IPS DF 6.9 (cell line): Measurements from ENCODE around the gene ZNF346.

ENCODE experiments used
- DNase-seq: peaks from one replicate; pipeline ENCODE4 v3.0.0-alpha.2; 2013; ENCODE audit warnings: low read depth, low spot score
- H3K27ac ChIP-seq: one replicate; pipeline ENCODE4 v1.5.1; 2013; ENCODE audit warnings: low read length, control low read depth
- H3K27me3 ChIP-seq: 2 replicates; pipeline ENCODE4 v1.6.1; 2013; ENCODE audit warnings: mild to moderate bottlenecking, low read length; ENCODE audit not compliant: control insufficient read depth, insufficient read depth
- H3K36me3 ChIP-seq: 2 replicates; pipeline ENCODE4 v1.6.1; 2013; ENCODE audit warnings: low read length; ENCODE audit not compliant: control insufficient read depth, insufficient read depth
- H3K4me1 ChIP-seq: 2 replicates; pipeline ENCODE4 v1.6.1; 2013; ENCODE audit warnings: low read length; ENCODE audit not compliant: control insufficient read depth, insufficient read depth
- H3K4me3 ChIP-seq: 2 replicates; pipeline ENCODE4 v1.5.1; 2013; ENCODE audit warnings: mild to moderate bottlenecking, low read length
- H3K9me3 ChIP-seq: 2 replicates; pipeline ENCODE4 v1.6.1; 2013; ENCODE audit warnings: low read length, inconsistent platforms; ENCODE audit not compliant: control insufficient read depth, insufficient read depth
- WGBS: extraction: QIAGEN DNeasy Blood & Tissue Kit; methylation state at CpG from one replicate; pipeline ENCODE4 v1.1.7; 2013; ENCODE audit warnings: mixed read lengths, missing lambda C conversion rate; ENCODE audit not compliant: insufficient read length, insufficient coverage; 5-methylcytosine and 5-hydroxymethylcytosine counted together

The ZNF346 gene

GRCh38 chr5:177064500-177065277 is 42.2 kb downstream of the ZNF346 start:
- H3K9me3 ChIP-seq = no peaks in the 10 kb centered on the region
- H3K4me1 ChIP-seq = no peaks in the 10 kb centered on the region
- DNase-seq = no peak
- no peak overlapping the region for H3K27ac ChIP-seq
- H3K27me3 ChIP-seq = no peaks in the 10 kb centered on the region
- no peak overlapping the region for H3K4me3 ChIP-seq
- no CpG with 5 or more reads among the region's 12 CpGs for WGBS
- H3K36me3 ChIP-seq = no peaks in the 10 kb centered on the region

GRCh38 chr5:177065491-177065890 is 43.0 kb downstream of the ZNF346 start:
- H3K27ac ChIP-seq = no peak overlapping the region
- no peak for DNase-seq
- no peaks in the 10 kb centered on the region for H3K9me3 ChIP-seq
- H3K4me1 ChIP-seq = no peaks in the 10 kb centered on the region
- no peaks in the 10 kb centered on the region for H3K36me3 ChIP-seq
- H3K27me3 ChIP-seq = no peaks in the 10 kb centered on the region
- no peak overlapping the region for H3K4me3 ChIP-seq
- no CpG with 5 or more reads among the region's 6 CpGs for WGBS

GRCh38 chr5:177066224-177066623 is 43.7 kb downstream of the ZNF346 start:
- Histone ChIP-seq H3K36me3 (no peaks in the 10 kb centered on the region), H3K9me3 (no peaks in the 10 kb centered on the region), H3K4me1 (no peaks in the 10 kb centered on the region), H3K27ac (no peak overlapping the region), H3K27me3 (no peaks in the 10 kb centered on the region), H3K4me3 (no peak overlapping the region)
- no CpG with 5 or more reads among the region's 2 CpGs for WGBS
- no peak for DNase-seq

GRCh38 chr5:177067503-177067902 is 45.0 kb downstream of the ZNF346 start:
- no CpG with 5 or more reads among the region's 5 CpGs for whole genome bisulfite sequencing
- Histone ChIP-seq H3K27ac (no peak overlapping the region), H3K4me1 (peaks cover 1% of the 10 kb centered on the region; the same call in 1 of the 2 replicates), H3K9me3 (no peaks in the 10 kb centered on the region), H3K4me3 (no peak overlapping the region), H3K27me3 (no peaks in the 10 kb centered on the region), H3K36me3 (no peaks in the 10 kb centered on the region)
- DNase-seq = no peak

DNA sequence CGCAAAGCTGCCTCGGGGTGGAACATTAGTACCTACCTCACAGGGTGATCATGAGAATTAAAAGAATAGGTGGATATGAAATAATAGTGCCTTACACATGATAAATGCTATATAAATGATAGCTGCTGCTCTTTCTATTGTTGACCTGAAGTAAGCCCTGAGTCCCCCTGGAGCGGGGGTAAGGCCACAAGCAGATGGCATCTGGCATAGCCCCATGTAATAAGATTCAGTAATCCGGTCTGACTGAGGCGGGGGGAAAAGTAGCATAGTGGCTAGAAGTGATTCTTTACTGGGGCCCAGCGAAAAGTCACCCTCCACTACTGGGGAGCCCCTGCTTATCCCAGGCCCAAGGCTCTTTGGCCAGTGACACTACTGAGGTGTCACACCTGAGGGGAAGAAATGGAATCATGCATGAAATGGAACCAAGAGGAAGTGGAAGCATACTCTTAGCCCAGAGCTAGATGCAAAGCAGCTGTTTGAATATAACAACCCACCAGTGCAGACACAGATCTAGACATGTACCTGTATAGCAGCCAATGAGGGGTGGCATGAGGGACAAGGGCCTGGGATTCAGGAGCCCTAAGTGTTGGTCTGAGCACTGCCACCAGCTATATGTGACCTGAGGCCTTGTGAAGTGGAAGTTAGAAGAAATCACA is 48.2 kb downstream of the ZNF346 start:
- Histone ChIP-seq H3K36me3 (no peaks in the 10 kb centered on the region), H3K4me3 (no peak overlapping the region), H3K27ac (no peak overlapping the region), H3K4me1 (peaks cover 1% of the 10 kb centered on the region; the same call in 1 of the 2 replicates), H3K9me3 (no peaks in the 10 kb centered on the region), H3K27me3 (no peaks in the 10 kb centered on the region)
- WGBS = no CpG with 5 or more reads among the region's 6 CpGs
- DNase-seq = no peak

GRCh38 chr5:177071666-177072385 is 49.3 kb downstream of the ZNF346 start:
- H3K27ac ChIP-seq = no peak overlapping the region
- no CpG with 5 or more reads among the region's 6 CpGs for WGBS
- no peaks in the 10 kb centered on the region for H3K9me3 ChIP-seq
- H3K4me1 ChIP-seq = peaks cover 1% of the 10 kb centered on the region; the same call in 1 of the 2 replicates
- H3K4me3 ChIP-seq = no peak overlapping the region
- no peaks in the 10 kb centered on the region for H3K27me3 ChIP-seq
- H3K36me3 ChIP-seq = no peaks in the 10 kb centered on the region
- peak; percentile 71 for DNase-seq

- Histone ChIP-seq H3K36me3 (no peaks in the 10 kb centered on the region), H3K4me3 (no peak overlapping the region), H3K27ac (no peak overlapping the region), H3K4me1 (no peaks in the 10 kb centered on the region), H3K9me3 (no peaks in the 10 kb centered on the region), H3K27me3 (no peaks in the 10 kb centered on the region)
- DNase-seq = no peak
- WGBS = no CpG with 5 or more reads among the region's 2 CpGs
Observed at GRCh38 chr5:177077335-177077734, 54.8 kb downstream of the ZNF346 start.

DNA sequence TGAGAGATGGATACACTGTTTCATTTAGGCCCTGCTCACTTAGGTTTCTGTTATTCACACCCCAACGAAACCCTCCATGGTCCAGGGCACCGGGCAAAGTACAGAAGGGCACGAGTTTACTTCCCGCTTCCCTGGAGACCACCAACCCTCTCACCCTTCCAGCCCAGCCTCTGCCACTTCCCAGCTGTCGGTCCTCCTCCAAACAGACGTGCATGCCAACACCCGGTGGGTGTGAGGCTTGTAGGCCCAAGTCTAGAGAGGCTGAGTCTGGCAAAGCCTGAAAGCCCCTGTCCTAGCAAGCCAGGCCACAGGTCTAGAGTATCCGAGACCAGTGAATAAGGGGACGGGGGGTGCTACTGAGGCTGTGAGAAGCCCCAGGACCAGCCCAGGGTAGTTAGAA is 57.1 kb downstream of the ZNF346 start:
- no peaks in the 10 kb centered on the region for H3K9me3 ChIP-seq
- no peaks in the 10 kb centered on the region for H3K36me3 ChIP-seq
- no peak for DNase-seq
- H3K4me1 ChIP-seq = no peaks in the 10 kb centered on the region
- WGBS = no CpG with 5 or more reads among the region's 9 CpGs
- H3K27me3 ChIP-seq = no peaks in the 10 kb centered on the region
- no peak overlapping the region for H3K4me3 ChIP-seq
- no peak overlapping the region for H3K27ac ChIP-seq

DNA sequence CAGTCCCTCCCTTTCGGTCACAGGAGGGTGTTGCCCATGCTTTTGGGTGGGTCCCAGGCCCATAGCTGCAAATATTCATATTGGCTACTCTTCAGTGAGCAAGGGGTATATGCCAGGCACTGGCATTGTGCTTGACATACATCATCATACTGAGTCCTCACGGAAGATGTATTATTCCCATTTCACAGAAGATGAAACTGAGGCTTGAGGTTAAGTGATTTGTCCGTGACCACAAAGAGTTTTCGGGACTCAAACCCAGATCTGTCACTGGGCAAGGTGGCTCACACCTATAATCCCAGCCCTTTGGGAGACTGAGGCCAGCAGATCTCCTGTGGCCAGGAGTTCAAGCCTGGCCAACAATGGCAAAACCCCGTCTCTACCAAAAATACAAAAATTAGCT is 57.8 kb downstream of the ZNF346 start:
- no CpG with 5 or more reads among the region's 5 CpGs for WGBS

GRCh38 chr5:177081859-177082258 is 59.4 kb downstream of the ZNF346 start:
- no peaks in the 10 kb centered on the region for H3K36me3 ChIP-seq
- H3K9me3 ChIP-seq = no peaks in the 10 kb centered on the region
- no CpG with 5 or more reads among the region's 10 CpGs for WGBS
- no peak for DNase-seq
- no peak overlapping the region for H3K27ac ChIP-seq
- H3K4me1 ChIP-seq = no peaks in the 10 kb centered on the region; the same call in 1 of the 2 replicates
- H3K4me3 ChIP-seq = no peak overlapping the region
- no peaks in the 10 kb centered on the region for H3K27me3 ChIP-seq

More for the DNA sequence above, 57.8 kb downstream of the ZNF346 start:
- Histone ChIP-seq H3K4me3 (no peak overlapping the region), H3K27me3 (no peaks in the 10 kb centered on the region), H3K27ac (no peak overlapping the region), H3K4me1 (no peaks in the 10 kb centered on the region), H3K36me3 (no peaks in the 10 kb centered on the region), H3K9me3 (no peaks in the 10 kb centered on the region)
- no peak for DNase-seq
